Endothelial cell of umbilical vein (primary cell): ENCODE data around the gene ROPN1.

Experiments
- CTCF ChIP-seq, 2 donors: IDR thresholded peaks; 1 replicate in 1 of 2; 2 replicates in 1 of 2; pipeline ENCODE4 v1.5.1; 2011; ENCODE audit warnings: low read length in 2 of 2, mild to moderate bottlenecking in 2 of 2, moderate library complexity in 2 of 2, control low read depth in 1 of 2, inconsistent platforms in 1 of 2, low read depth in 1 of 2; ENCODE audit not compliant: insufficient read depth in 1 of 2; ENCODE audit errors: extremely low read depth in 1 of 2
- POLR2A ChIP-seq: IDR thresholded peaks from 2 replicates; pipeline ENCODE4 v1.6.1; 2012; ENCODE audit warnings: low read depth, mild to moderate bottlenecking, control low read depth, low read length

- TF ChIP-seq CTCF (IDR thresholded peaks at IDR 0.05; ENCODE audit: extremely low read depth in 1 of 2, insufficient read depth in 1 of 2, low read depth in 1 of 2, low read length in 2 of 2) (no peak), POLR2A (no peak)
These were observed 50.8 kb downstream of the ROPN1 start for GRCh38 chr3:123941121-123941520.
